K562 (cell line): ENCODE results near the gene NRXN2. TPM values are rescaled to one million over a fixed set of nuclear protein-coding genes. Genes with fewer than 3 reads are reported as not detected.

Experiments
- BDP1 ChIP-seq: IDR thresholded peaks from 3 replicates; pipeline ENCODE4 v1.6.1; 2011; ENCODE audit not compliant: insufficient read length, insufficient read depth
- CEBPZ ChIP-seq: fragments of 150-350 bp; IDR thresholded peaks from 2 replicates; pipeline ENCODE4 v1.6.1; 2014; ENCODE audit warnings: low read depth, mild to moderate bottlenecking, low read length, borderline replicate concordance
- COPS2 ChIP-seq: fragments of 450-650 bp; conservative IDR thresholded peaks from 2 replicates; pipeline ENCODE4 v1.6.1; 2016; ENCODE audit warnings: mild to moderate bottlenecking, moderate library complexity
- MGA ChIP-seq: fragments of 450-650 bp; IDR thresholded peaks from 2 replicates; pipeline ENCODE4 v1.6.1; 2016; ENCODE audit warnings: mild to moderate bottlenecking, moderate library complexity
- PCBP2 ChIP-seq: fragments of 200-400 bp; formaldehyde crosslinking; IDR thresholded peaks from 2 replicates; pipeline ENCODE4 v1.6.1; 2018; ENCODE audit warnings: low read length, low read depth, mild to moderate bottlenecking, moderate library complexity; ENCODE audit not compliant: poor library complexity, severe bottlenecking
- PHF8 ChIP-seq: fragments of 200-600 bp; sonication (generic); IDR thresholded peaks from 2 replicates; pipeline ENCODE4 v1.6.1; 2012; ENCODE audit warnings: mixed run types, mild to moderate bottlenecking, inconsistent platforms, low read length, moderate library complexity, borderline replicate concordance
- SREBF2 ChIP-seq: sonication (generic); formaldehyde crosslinking; IDR thresholded peaks from 2 replicates; pipeline ENCODE4 v1.4.0; 2020; ENCODE audit warnings: mild to moderate bottlenecking, missing genetic modification reagents
- STAG1 ChIP-seq: sonication (generic); formaldehyde crosslinking; IDR thresholded peaks from 2 replicates; pipeline ENCODE4 v1.5.0; 2020; ENCODE audit warnings: missing genetic modification reagents, borderline replicate concordance
- YBX1 ChIP-seq: fragments of 450-650 bp; IDR thresholded peaks from 2 replicates; pipeline ENCODE4 v1.7.1; 2016; ENCODE audit warnings: mild to moderate bottlenecking
- ZNF316 ChIP-seq: fragments of 450-650 bp; IDR thresholded peaks from 2 replicates; pipeline ENCODE4 v1.6.1; 2016
- ZZZ3 ChIP-seq: fragments of 450-650 bp; IDR thresholded peaks from 2 replicates; pipeline ENCODE4 v1.6.1; 2016; ENCODE audit warnings: antibody characterized with exemption, mild to moderate bottlenecking, moderate library complexity
- polyA plus RNA-seq, 8 experiments: library from polyadenylated mRNA; depleted of rRNA in 4 of 8; stranded (reverse) in 5 of 8; unstranded in 3 of 8; fragments of >200 nt; fragmentation: Nextera tagmentation in 2 of 8; fragmentation: Illumina TruSeq in 1 of 8; extraction: Ambion mirVana in 2 of 8; extraction: Trizol in 1 of 8; gene quantifications; 2 replicates each; pipeline versions ENCODE4 v1.2.1 to v1.2.3, GENCODE V29; 2011 to 2014; ENCODE audit warnings: inconsistent platforms in 1 of 8, missing spikeins in 1 of 8
- total RNA-seq, 7 experiments: library from RNA; depleted of rRNA in 6 of 7; stranded (reverse); fragments of >200 nt in 6 of 7; fragmentation: Illumina TruSeq in 2 of 7; extraction: Trizol in 2 of 7; gene quantifications; 2 replicates each; pipeline versions ENCODE4 v1.2.1 to v1.2.3, GENCODE V29; 2011 to 2021; ENCODE audit warnings: low replicate concordance in 1 of 7
- TF ChIP-seq, protein P1 (sequence below): fragments of 250-450 bp; sonication (Bioruptor Pico); IDR thresholded peaks from 2 replicates; pipeline ENCODE4 v1.8.0; 2022; ENCODE audit warnings: moderate library complexity, mild to moderate bottlenecking, inconsistent platforms

The NRXN2 gene
- total and polyA plus RNA-seq, 9 of the 15 experiments (the other 6 are each of a cell fraction or from before 2014, with no cell fraction given) = 0.07 to 0.47 (median 0.15) TPM; not detected in 4

DNA sequence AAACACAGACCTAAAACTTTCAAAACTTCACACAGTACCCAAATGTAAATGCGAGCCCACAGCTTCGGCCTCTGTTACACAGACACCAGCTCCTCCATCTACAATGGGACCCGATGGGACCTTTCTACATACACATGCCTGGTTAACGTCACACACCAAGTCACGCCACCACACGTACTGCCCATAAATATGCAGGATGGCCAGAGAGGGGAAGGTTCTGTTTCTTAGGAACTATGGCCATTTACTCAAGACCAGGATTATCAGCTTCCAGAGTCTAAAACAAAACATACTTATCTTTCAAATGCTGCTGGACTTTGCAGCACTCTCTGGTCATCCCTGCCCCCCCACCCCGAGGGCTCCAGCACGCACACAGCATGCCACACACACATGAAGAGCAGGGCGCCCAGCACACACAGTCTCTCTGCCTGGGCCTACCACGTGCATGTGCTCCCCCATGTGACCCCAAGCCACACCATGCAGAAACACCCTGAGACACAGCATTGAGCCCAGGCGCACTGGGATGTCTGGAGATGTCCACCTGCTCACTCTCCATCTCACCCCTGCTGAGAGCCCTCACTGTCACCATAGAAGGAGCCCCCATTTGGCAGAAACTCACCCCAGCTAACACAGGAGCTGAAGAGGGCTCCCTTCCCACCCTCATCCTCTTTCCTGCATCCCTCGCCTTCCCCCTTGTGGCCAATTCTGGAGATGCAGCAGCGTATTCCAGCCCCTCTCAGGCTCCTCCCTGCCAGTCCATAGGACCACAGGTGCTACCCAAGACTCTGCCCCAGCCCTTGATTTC is 70.2 kb downstream of the NRXN2 start (continued):
- TF ChIP-seq MGA = no peak; the same call in 1 of the 2 replicates
- TF ChIP-seq PCBP2 = no peak
- no peak for TF ChIP-seq COPS2
- no peak for TF ChIP-seq BDP1
- TF ChIP-seq ZZZ3 = no peak
- no peak for TF ChIP-seq PHF8
- peak; percentile 84 for TF ChIP-seq STAG1 (CRISPR knock-in tag)
- no peak for TF ChIP-seq SREBF2 (CRISPR knock-in tag)
- TF ChIP-seq, protein P1, sequence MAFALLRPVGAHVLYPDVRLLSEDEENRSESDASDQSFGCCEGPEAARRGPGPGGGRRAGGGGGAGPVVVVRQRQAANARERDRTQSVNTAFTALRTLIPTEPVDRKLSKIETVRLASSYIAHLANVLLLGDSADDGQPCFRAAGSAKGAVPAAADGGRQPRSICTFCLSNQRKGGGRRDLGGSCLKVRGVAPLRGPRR = no peak
- no peak for TF ChIP-seq CEBPZ
- no peak for TF ChIP-seq ZNF316
- no peak for TF ChIP-seq YBX1
